HEK293T (cell line): ENCODE results near the gene SPAAR.

ENCODE experiments used
- CTCF ChIA-PET: fragments of 350-600 bp; formaldehyde crosslinking; extraction: SDS; loops from one replicate; lab custom pipeline; 2021; ENCODE audit warnings: antibody characterized with exemption, inconsistent platforms; lab: Yijun Ruan, JAX
- POLR2A ChIA-PET: fragments of 350-600 bp; formaldehyde crosslinking; extraction: SDS; loops from one replicate; lab custom pipeline; 2020; ENCODE audit warnings: antibody characterized with exemption, inconsistent platforms; lab: Yijun Ruan, JAX
- DNase-seq: peaks from one replicate; pipeline ENCODE4 v3.0.0; 2012; ENCODE audit warnings: mixed read lengths; ENCODE audit errors: extremely low spot score
- ARNT ChIP-seq: fragments of 450-650 bp; IDR thresholded peaks from 2 replicates; pipeline ENCODE4 v1.6.1; 2017; ENCODE audit warnings: mild to moderate bottlenecking
- BHLHE40 ChIP-seq: fragments of 450-650 bp; IDR thresholded peaks from 2 replicates; pipeline ENCODE4 v1.6.1; 2016; ENCODE audit warnings: mild to moderate bottlenecking, moderate library complexity, borderline replicate concordance
- CTBP1 ChIP-seq: fragments of 450-650 bp; IDR thresholded peaks from 2 replicates; pipeline ENCODE4 v1.6.1; 2016; ENCODE audit warnings: borderline replicate concordance
- ELF4 ChIP-seq: fragments of 450-650 bp; IDR thresholded peaks from 2 replicates; pipeline ENCODE4 v1.6.1; 2017; ENCODE audit warnings: antibody characterized with exemption
- FOXA1 ChIP-seq: fragments of 450-650 bp; IDR thresholded peaks from 2 replicates; pipeline ENCODE4 v1.6.1; 2016; ENCODE audit warnings: mild to moderate bottlenecking
- FOXK2 ChIP-seq: fragments of 450-650 bp; IDR thresholded peaks from 2 replicates; pipeline ENCODE4 v1.6.1; 2016; ENCODE audit warnings: mild to moderate bottlenecking
- FOXM1 ChIP-seq: fragments of 450-650 bp; IDR thresholded peaks from 2 replicates; pipeline ENCODE4 v1.6.1; 2017; ENCODE audit warnings: mild to moderate bottlenecking, borderline replicate concordance
- HDGF ChIP-seq: fragments of 450-650 bp; IDR thresholded peaks from 2 replicates; pipeline ENCODE4 v1.6.1; 2017; ENCODE audit warnings: antibody characterized with exemption, borderline replicate concordance
- L3MBTL2 ChIP-seq: fragments of 450-650 bp; conservative IDR thresholded peaks from 2 replicates; pipeline ENCODE4 v1.6.1; 2016; ENCODE audit warnings: mild to moderate bottlenecking
- LEF1 ChIP-seq: fragments of 450-650 bp; IDR thresholded peaks from 2 replicates; pipeline ENCODE4 v1.6.1; 2017; ENCODE audit warnings: mild to moderate bottlenecking, borderline replicate concordance
- NFRKB ChIP-seq: fragments of 450-650 bp; IDR thresholded peaks from 2 replicates; pipeline ENCODE4 v1.6.1; 2016; ENCODE audit warnings: mild to moderate bottlenecking, moderate library complexity
- PKNOX1 ChIP-seq: fragments of 450-650 bp; IDR thresholded peaks from 2 replicates; pipeline ENCODE4 v1.6.1; 2016
- SP1 ChIP-seq: fragments of 450-650 bp; IDR thresholded peaks from 2 replicates; pipeline ENCODE4 v1.6.1; 2017
- SUZ12 ChIP-seq: fragments of 450-650 bp; IDR thresholded peaks from 2 replicates; pipeline ENCODE4 v1.6.1; 2016; ENCODE audit warnings: mild to moderate bottlenecking
- TARDBP ChIP-seq: fragments of 450-650 bp; IDR thresholded peaks from 2 replicates; pipeline ENCODE4 v1.6.1; 2016
- ZNF384 ChIP-seq: fragments of 450-650 bp; IDR thresholded peaks from 2 replicates; pipeline ENCODE4 v1.6.1; 2016

SPAAR gene

DNA sequence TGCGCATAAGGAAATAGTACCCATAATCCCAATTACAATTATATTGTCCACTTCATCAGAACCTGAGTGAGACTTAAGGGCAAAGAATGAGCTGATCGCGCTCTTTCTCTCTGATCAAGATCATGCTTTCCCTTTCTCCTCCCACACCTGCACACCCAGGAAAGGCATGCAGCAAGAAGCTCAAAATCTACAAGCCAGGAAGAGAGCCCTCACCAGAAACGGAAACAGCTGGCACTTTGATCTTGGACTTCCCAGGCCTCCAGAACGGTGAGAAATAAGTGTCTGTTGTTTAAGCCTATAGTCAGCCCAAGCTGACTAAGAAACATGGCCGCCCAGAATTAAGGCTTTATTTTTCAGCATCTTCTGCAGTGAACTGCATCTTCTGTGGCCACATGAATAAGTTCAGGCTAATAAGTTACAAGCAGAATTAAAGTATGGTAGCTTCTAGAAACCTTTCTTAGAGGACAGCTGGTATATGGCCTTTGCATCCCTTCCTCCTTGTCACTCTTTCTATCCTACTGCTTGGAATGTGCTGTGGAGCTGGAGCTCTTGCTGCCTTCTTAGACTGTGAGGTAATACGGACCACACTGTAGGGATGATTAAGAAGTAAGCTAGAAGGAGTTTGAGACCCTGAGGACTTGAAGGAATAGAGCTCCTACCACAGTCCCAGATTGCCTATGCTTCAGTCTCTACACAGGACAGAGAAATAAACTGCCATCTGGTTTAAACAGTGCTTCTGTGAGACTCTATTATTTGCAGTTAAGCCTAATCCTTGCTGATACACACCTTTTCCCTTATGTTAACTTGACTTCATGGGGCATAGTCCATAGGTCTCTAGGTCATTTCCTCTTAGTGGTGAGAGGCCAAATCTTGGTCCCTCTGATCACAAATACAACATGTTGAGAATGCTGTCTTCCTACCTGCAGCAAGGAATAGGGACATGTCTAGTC is 31.4 kb downstream of the SPAAR start:
- ChIA-PET POLR2A (no interaction called here), CTCF (no interaction called here)
- no peak for TF ChIP-seq ZNF384
- TF ChIP-seq FOXK2: no peak
- TF ChIP-seq L3MBTL2: no peak
- no peak for TF ChIP-seq ELF4
- no peak for TF ChIP-seq SUZ12
- no peak for TF ChIP-seq FOXM1
- no peak for TF ChIP-seq LEF1
- DNase-seq: no peak

- TF ChIP-seq TARDBP (no peak), ELF4 (no peak), HDGF (no peak), BHLHE40 (no peak), NFRKB (no peak), LEF1 (no peak), SP1 (no peak), L3MBTL2 (no peak), PKNOX1 (no peak), FOXM1 (no peak), FOXK2 (no peak), ZNF384 (no peak), FOXA1 (no peak), SUZ12 (no peak), ARNT (no peak), CTBP1 (no peak)
- POLR2A ChIA-PET: no interaction called here
Observed at GRCh38 chr9:35942286-35942685, 33.0 kb downstream of the SPAAR start.

GRCh38 chr9:35944173-35944572 is 34.9 kb downstream of the SPAAR start:
- TF ChIP-seq SP1: no peak
- no peak for TF ChIP-seq PKNOX1
- TF ChIP-seq SUZ12: no peak
- TF ChIP-seq BHLHE40: no peak
- TF ChIP-seq TARDBP: no peak
- TF ChIP-seq NFRKB: no peak
- no peak for TF ChIP-seq HDGF
- no peak for TF ChIP-seq ZNF384
- no peak for TF ChIP-seq ARNT
- no peak for TF ChIP-seq FOXM1
- TF ChIP-seq ELF4: no peak
- TF ChIP-seq FOXA1: no peak
- TF ChIP-seq L3MBTL2: no peak
- no peak for TF ChIP-seq CTBP1
- no peak for TF ChIP-seq LEF1
- TF ChIP-seq FOXK2: no peak
- ChIA-PET CTCF (interaction anchor here (0.5 to 2.3 kb wide), 3 partner anchors 40 to 84 kb away, joined by 3 to 11 read pairs (median 3); no protein-coding TSS in a partner anchor), POLR2A (no interaction called here)
- no peak for DNase-seq

More at GRCh38 chr9:35942286-35942685, 33.0 kb downstream of the SPAAR start:
- CTCF ChIA-PET: no interaction called here
- DNase-seq: no peak

DNA sequence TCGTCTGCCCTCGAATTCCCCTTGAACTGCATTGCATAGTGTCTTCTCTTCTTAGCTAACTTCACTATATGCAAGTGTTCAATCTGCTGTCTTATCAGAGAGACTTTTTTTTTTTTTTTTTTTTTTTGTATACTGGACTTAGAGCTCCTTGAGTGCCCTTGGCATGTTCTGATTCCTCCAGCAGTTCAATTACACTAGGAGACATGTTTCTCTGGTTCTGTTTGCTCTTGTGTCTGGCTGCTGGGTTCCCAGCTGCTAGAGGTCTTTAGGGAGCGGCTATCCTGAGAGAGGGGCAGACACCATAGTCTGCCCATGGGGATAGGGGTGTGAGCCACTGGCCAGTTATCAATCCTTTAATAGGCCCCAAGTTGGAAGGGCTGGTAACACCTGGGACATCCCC is 35.6 kb downstream of the SPAAR start:
- DNase-seq: no peak
- POLR2A ChIA-PET: interaction anchor here (1.0 kb wide), 1 partner anchor 42 kb away, joined by 3 read pairs; no protein-coding TSS in a partner anchor
- TF ChIP-seq PKNOX1 (no peak), ELF4 (no peak), CTBP1 (no peak)
- CTCF ChIA-PET: interaction anchor here (0.5 to 2.3 kb wide), 5 partner anchors 14 to 83 kb away, joined by 3 to 11 read pairs (median 3); no protein-coding TSS in a partner anchor

DNA sequence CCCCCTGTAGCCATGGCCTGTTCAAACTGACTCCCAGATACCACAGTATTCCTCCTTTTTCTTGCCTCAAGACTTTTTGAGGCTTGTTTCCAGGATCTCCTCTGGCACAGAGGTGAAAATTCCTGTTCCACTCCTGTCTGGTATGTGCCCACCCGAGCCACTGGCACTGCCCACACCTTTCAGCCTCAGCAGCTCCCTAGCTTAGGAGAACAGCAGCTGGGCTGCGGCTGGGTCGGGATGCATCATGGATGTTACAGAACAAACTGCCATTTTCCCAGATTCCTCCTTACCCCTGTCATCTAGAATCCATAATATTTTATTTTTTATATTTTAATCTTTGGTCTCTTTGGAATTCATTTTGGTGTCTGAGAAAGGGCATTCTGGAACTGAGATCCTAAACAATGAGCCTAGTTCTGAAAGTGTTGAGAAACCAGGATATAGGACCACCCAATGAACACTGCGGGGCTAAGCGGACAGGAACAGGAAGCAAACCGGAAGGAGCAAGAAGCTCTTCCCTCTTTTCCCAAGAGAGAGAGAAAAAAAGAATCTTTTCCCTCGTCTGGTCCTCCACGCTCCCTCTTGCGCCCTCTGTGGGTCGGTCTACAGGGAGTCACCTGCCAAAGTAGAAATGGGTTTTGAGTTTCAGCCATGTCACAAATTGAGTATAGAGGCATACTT is 36.2 kb downstream of the SPAAR start:
- CTCF ChIA-PET: interaction anchor here (0.6 to 2.3 kb wide), 9 partner anchors 9 to 816 kb away, joined by 3 to 11 read pairs (median 5); no protein-coding TSS in a partner anchor
- TF ChIP-seq ARNT (no peak), NFRKB (no peak), SP1 (no peak), L3MBTL2 (peak; percentile 63), ELF4 (peak; percentile 61), TARDBP (no peak), CTBP1 (peak; percentile 12; the same call in 1 of the 2 replicates), FOXK2 (no peak), HDGF (no peak), ZNF384 (peak; percentile 58; the same call in 1 of the 2 replicates), PKNOX1 (no peak), BHLHE40 (no peak)
- peak; percentile 89 for DNase-seq
- POLR2A ChIA-PET: interaction anchor here (0.6 to 1.0 kb wide), 3 partner anchors 43 to 218 kb away, joined by 3 read pairs; partner anchors contain the start of gene HINT2
